Myocyte (in vitro differentiated cells): Measurements from ENCODE around the gene ZNF763. TPM values are rescaled to one million over a fixed set of nuclear protein-coding genes. Genes with fewer than 3 reads are reported as not detected.
"Not testable (repeated sequence)": the region's sequence is repeated elsewhere in the genome, so short reads cannot be mapped to it uniquely, and the experiment has no call there.

Experiments
- DNase-seq: peaks from one replicate; pipeline ENCODE4 v3.0.0-alpha.2; 2012; ENCODE audit warnings: low read depth
- total RNA-seq: library from RNA; depleted of rRNA; stranded (reverse); fragments of >200 nt; gene quantifications from 2 replicates; pipeline ENCODE4 v1.2.3, GENCODE V29; 2014

ZNF763 gene
- total RNA-seq, 1 donor from 2014 or later = 0.59 TPM

DNA sequence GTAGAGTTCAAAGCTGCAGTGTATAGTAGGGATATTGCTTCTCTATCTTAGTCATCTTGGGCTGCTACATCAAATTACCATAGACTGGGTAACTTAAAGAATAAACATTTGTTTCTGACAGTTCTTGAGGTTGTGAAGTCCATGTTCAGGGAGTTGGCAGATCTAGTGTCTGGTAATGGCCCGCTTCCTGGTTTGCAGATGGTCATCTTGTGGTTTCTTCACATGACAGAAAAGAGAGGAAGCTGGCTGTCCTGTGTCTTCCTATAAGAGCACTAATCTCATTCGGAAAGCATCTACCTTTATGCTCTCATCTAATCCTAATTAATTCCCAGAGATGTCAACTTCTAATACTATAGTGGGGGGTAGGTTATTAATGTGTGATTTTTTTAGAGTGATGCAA, 6.2 kb downstream of the ZNF763 start:
- no peak for DNase-seq

GRCh38 chr19:11973019-11973810, 8.4 kb downstream of the ZNF763 start:
- no peak for DNase-seq

DNA sequence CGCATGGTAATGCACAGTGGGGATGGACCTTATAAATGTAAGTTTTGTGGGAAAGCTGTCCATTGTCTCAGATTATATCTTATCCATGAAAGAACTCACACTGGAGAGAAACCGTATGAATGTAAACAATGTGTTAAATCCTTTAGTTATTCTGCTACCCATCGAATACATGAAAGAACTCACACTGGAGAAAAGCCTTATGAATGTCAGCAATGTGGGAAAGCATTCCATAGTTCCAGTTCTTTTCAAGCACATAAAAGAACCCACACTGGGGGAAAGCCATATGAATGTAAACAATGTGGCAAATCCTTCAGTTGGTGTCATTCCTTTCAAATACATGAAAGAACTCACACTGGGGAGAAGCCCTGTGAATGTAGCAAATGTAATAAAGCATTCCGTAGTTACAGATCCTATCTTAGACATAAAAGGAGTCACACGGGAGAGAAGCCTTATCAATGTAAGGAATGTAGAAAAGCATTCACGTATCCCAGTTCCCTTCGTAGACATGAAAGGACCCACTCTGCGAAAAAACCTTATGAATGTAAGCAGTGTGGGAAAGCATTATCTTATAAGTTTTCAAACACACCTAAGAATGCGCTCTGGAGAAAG, 13.8 kb downstream of the ZNF763 start:
- DNase-seq = no peak

- DNase-seq = no peak
Measured at GRCh38 chr19:11979527-11979926, 14.7 kb downstream of the ZNF763 start.

GRCh38 chr19:11982526-11982925, 17.7 kb downstream of the ZNF763 start:
- no peak for DNase-seq

DNA sequence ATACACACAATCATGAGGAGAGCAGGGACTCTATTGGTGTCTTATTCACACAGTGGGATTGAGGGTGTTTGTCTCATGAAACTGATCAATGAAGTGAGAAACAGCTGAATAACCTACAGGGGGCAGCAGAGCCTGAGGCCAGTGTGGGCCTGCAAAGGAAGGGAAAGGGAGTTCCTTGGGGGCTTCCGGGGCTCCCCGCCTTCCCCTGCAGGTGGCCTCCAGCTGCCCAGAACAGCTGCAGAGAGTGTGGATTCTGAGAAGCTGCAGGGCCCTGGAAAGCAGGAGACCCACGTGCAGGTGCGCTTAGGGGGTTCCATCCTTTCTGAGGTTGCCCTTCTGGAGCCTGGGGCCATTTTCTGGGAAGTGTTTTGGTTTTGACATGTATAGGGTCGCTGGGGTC, 20.1 kb downstream of the ZNF763 start:
- DNase-seq = no peak

- DNase-seq = no peak
Measured at GRCh38 chr19:11986754-11987153, 21.9 kb downstream of the ZNF763 start.

DNA sequence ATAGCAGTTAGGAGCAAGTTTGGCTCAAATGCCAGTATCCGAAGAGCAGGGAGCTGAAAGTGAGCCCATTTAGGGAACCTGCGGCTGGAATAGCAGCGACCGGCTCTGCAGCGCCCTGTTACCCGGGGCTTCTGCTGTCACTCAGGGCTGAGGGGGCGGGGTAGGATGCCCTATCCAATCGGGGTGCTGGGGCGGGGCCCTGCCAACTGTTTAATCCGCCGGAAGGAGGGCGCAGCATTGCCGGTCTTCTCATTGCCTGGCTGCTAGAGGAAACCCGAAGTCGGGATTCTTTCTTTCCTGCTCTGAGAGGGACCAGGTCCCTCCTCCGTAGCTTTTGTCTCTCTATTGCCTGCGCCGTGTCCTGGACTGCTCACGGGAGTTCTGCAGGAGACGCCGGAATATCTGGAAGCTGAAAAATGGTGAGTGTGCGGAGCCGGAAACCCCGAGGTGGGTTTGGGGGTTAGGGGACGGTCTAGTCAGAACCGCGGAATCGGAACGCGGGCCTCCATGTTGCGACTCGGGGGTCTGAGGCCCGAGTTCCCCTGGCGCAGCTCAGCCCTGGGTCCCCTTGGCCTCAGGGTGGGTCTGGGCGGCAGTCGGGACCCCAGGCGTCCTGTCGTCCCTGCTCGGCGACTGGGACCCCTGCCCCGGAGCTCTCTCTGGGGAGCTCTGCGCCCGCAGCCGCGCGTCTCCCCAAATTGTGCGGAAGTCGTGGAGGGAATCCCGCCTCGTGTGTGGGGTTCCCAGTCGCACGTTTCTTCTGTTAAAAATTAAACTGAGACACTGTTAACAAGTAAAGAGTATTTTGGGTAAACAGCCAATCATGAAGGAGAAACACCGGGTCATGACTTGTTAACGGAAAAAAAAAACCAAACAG, 22.8 kb downstream of the ZNF763 start:
- DNase-seq = peak; percentile 96

- no peak for DNase-seq
Measured at GRCh38 chr19:11989112-11989456, 24.2 kb downstream of the ZNF763 start.

GRCh38 chr19:11991921-11992320, 27.1 kb downstream of the ZNF763 start:
- DNase-seq = not testable (repeated sequence)

GRCh38 chr19:11995174-11995573, 30.3 kb downstream of the ZNF763 start:
- peak; percentile 20 for DNase-seq

DNA sequence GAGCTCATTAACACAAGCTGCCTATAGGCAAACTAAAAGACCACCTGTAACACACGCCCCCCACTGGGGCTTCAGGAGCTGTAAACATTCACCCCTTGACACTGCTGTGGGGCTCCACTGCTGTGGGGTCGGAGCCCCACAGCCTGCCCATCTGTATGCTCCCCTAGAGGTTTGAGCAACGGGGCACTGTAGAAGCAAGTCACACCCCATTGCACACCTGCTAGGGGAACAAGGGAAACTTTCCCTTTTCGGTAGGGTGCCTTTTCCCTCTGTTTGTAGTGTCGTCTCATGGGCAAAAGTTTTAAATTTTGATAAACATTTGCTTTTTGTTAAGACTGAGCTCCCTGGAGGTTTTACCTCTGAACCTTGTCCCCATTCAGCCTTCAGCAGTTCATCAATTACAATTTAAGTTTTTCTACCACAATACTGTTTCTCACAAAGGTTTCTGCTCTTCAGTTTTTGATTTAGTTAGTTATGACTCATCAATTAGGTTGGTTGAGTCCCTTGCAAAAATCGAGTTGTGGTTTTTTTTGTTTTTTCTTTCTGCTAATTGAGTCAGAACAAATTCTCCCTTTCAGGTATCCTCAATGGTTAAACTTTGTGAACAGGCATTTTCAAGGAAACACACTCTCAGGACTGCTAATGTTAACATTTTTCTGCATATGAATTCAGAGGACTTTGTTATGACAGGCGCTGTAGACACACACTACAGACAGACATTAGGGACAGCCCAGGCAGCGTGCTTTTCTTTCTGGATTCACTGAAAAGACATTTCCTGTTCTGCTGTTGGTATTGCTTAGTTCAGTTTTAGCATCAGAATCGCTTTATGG, 35.5 kb downstream of the ZNF763 start:
- DNase-seq = no peak

DNA sequence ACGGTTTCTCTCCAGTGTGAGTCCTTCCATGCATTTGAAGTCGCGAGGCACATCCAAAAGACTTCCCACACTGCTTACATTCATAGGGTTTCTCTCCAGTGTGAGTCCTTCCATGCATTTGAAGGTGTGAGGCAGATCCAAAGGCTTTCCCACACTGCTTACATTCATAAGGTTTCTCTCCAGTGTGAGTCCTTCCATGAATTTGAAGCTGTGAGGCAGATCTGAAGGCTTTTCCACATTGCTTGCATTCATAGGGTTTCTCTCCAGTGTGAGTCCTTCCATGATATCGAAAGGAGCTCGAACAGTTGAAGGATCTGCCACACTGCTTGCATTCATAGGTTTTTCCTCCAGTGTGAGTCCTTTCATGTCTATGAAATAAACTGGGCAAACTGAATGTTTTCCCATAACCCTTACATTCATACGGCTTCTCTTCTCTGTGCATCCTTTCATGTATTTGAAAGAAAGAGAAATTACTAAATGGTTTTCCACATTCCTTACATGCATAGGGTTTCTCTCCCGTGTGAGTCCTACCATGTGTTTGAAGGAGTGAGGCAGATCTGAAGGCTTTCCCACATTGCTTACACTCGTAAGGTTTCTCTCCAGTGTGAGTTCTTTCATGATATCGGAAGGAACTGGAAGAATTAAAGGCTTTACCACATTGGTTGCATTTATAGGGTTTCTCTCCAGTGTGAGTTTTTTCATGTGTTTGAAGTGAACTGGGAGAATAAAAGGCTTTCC, 50.3 kb downstream of the ZNF763 start:
- DNase-seq = no peak

GRCh38 chr19:12015753-12016116, 50.9 kb downstream of the ZNF763 start:
- DNase-seq = no peak

Other genes with a start within 250 kb of the ZNF763 start
- 4.6 and 5.5 TPM in 2 replicates for gene ZNF823, start 226.1 kb upstream of the ZNF763 start, total RNA-seq
- gene ZNF441, start 198.0 kb upstream of the ZNF763 start, total RNA-seq = 12.6 and 13.7 TPM in 2 replicates
- 2.3 and 2.4 TPM in 2 replicates for gene ZNF491, start 166.5 kb upstream of the ZNF763 start, total RNA-seq
- 6.5 and 6.9 TPM in 2 replicates for gene ZNF440, start 150.8 kb upstream of the ZNF763 start, total RNA-seq
- gene ZNF439, start 116.3 kb upstream of the ZNF763 start, total RNA-seq = 0.08 and 0.10 TPM in 2 replicates
- gene ZNF69, start 77.3 kb upstream of the ZNF763 start, total RNA-seq = 6.3 and 8.8 TPM in 2 replicates
- 7.4 and 10.1 TPM in 2 replicates for gene ZNF700, start 39.9 kb upstream of the ZNF763 start, total RNA-seq
- 10.5 and 11.1 TPM in 2 replicates for gene ZNF433, start 70.6 kb downstream of the ZNF763 start, total RNA-seq
- 0.31 TPM in 1 of 2 replicates, not detected in the other for gene ZNF878, start 87.9 kb downstream of the ZNF763 start, total RNA-seq
- gene ZNF844, start 99.7 kb downstream of the ZNF763 start, total RNA-seq = 3.1 and 4.0 TPM in 2 replicates
- gene ZNF20, start 175.3 kb downstream of the ZNF763 start, total RNA-seq = 2.0 and 3.0 TPM in 2 replicates
- gene ZNF625, start 191.7 kb downstream of the ZNF763 start, total RNA-seq = 6.3 and 9.5 TPM in 2 replicates
- 5.1 and 6.9 TPM in 2 replicates for gene ZNF136, start 198.1 kb downstream of the ZNF763 start, total RNA-seq